ENCODE results near the gene RNF17.

RNF17 gene

DNA sequence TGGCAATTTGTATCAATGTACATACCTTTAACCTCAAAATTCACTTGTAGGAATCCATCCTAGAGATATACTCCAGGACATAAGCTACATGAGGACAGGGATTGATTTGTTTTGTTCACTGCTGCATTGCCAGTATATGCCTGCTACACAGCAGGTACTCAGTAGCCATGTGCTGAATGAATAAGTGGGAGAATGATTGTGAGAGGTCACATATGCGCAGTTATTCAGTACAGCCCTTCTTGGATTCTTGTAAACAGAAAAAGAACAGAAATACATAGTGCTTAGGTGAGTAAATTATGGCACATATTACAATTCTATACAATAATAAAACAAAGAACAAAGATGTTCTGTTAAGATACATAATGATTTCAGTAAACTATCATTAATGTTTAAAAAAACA is 133.3 kb downstream of the RNF17 start:
- Histone ChIP-seq H3K36me3 (ENCODE audit: insufficient read depth, low read length) (peaks cover 70% of the 10 kb centered on the region), H2AFZ (ENCODE audit: low read depth, low read length) (no peak overlapping the region), H3K9me3 (ENCODE audit: low read length) (no peaks in the 10 kb centered on the region), H3K4me1 (ENCODE audit: insufficient read depth, low read length) (no peaks in the 10 kb centered on the region), H3K27me3 (ENCODE audit: insufficient read depth, low read length) (no peaks in the 10 kb centered on the region), H3K4me3 (ENCODE audit: low read length) (no peak overlapping the region)

- H3K36me3 ChIP-seq (ENCODE audit: insufficient read depth, low read length), result peaks cover 68% of the 10 kb centered on the region
- no peaks in the 10 kb centered on the region for H3K27me3 ChIP-seq (ENCODE audit: insufficient read depth, low read length)
- no peak overlapping the region for H3K4me3 ChIP-seq (ENCODE audit: low read length)
- no peak overlapping the region for H2AFZ ChIP-seq (ENCODE audit: low read depth, low read length)
- H3K9me3 ChIP-seq (ENCODE audit: low read length), result no peaks in the 10 kb centered on the region
- no peaks in the 10 kb centered on the region for H3K4me1 ChIP-seq (ENCODE audit: insufficient read depth, low read length)
These were observed 135.6 kb downstream of the RNF17 start for GRCh38 chr13:24899601-24900000.

DNA sequence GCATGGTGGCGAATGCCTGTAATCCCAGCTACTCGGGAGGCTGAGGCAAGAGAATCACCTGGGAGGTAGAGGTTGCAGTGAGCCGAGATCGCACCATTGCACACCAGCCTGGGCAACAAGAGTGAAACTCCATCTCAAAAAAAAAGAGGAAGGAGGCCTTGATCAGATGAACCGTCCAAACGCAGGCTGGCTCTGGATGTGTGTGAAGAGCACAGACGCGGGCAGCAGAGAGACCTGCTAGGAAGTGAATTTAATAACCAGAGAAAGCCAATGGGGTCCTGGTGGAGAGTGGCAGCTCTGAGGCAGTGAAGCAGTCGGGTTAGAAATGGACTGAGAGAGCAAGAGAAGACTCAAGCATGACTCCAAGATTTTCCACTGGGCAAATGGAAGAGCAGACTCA is 136.5 kb downstream of the RNF17 start:
- Histone ChIP-seq H3K27me3 (ENCODE audit: insufficient read depth, low read length) (no peaks in the 10 kb centered on the region), H3K4me3 (ENCODE audit: low read length) (no peak overlapping the region), H3K9me3 (ENCODE audit: low read length) (no peaks in the 10 kb centered on the region), H3K4me1 (ENCODE audit: insufficient read depth, low read length) (no peaks in the 10 kb centered on the region), H2AFZ (ENCODE audit: low read depth, low read length) (no peak overlapping the region), H3K36me3 (ENCODE audit: insufficient read depth, low read length) (peaks cover 72% of the 10 kb centered on the region)

DNA sequence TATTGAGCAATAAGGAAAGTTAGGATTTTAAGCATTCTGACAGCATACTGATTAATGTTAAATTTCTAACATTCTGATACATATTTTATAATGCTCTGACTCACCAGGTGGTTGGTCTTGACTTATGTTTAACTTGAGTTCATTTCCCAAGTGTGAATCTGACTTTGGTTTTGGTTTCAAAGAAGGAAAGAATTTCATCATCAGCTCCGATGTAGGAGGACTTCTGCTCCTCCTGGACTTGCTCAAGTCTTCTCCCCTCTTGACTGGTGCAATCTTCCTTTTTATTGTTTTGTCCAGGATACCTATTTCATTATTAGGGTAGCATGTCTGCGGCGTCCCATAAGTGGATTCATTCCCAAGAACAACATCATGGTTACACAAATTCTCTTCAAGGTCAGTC is 141.3 kb downstream of the RNF17 start:
- H3K36me3 ChIP-seq (ENCODE audit: insufficient read depth, low read length), result peaks cover 69% of the 10 kb centered on the region
- H3K4me3 ChIP-seq (ENCODE audit: low read length), result no peak overlapping the region
- H3K27me3 ChIP-seq (ENCODE audit: insufficient read depth, low read length), result no peaks in the 10 kb centered on the region
- no peaks in the 10 kb centered on the region for H3K9me3 ChIP-seq (ENCODE audit: low read length)
- H3K4me1 ChIP-seq (ENCODE audit: insufficient read depth, low read length), result no peaks in the 10 kb centered on the region
- H2AFZ ChIP-seq (ENCODE audit: low read depth, low read length), result no peak overlapping the region

DNA sequence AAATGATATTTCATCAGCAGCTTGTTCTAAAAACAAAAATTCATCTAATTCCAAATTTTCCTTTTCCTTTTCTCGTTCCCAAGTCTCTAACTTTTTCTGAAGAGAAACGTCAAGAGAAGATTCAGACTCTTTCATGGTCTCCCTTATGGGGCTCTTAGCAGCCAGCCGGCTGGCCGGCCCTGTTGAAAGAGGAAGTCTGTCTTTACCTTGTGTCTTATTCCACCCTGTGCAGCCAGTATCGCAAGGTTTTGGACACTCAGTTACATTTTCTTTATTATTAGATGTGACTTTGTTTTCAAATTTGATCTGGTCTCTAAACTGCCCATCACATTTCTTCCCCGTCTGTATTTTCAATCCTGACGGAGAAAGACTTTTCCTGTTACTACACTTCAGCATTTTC is 142.3 kb downstream of the RNF17 start:
- no peaks in the 10 kb centered on the region for H3K4me1 ChIP-seq (ENCODE audit: insufficient read depth, low read length)
- H2AFZ ChIP-seq (ENCODE audit: low read depth, low read length), result no peak overlapping the region
- H3K4me3 ChIP-seq (ENCODE audit: low read length), result no peak overlapping the region
- H3K36me3 ChIP-seq (ENCODE audit: insufficient read depth, low read length), result peaks cover 73% of the 10 kb centered on the region
- H3K9me3 ChIP-seq (ENCODE audit: low read length), result no peaks in the 10 kb centered on the region
- no peaks in the 10 kb centered on the region for H3K27me3 ChIP-seq (ENCODE audit: insufficient read depth, low read length)

- Histone ChIP-seq H3K4me3 (ENCODE audit: low read length) (no peak overlapping the region), H3K9me3 (ENCODE audit: low read length) (no peaks in the 10 kb centered on the region), H3K36me3 (ENCODE audit: insufficient read depth, low read length) (peaks cover 49% of the 10 kb centered on the region), H2AFZ (ENCODE audit: low read depth, low read length) (no peak overlapping the region), H3K4me1 (ENCODE audit: insufficient read depth, low read length) (no peaks in the 10 kb centered on the region), H3K27me3 (ENCODE audit: insufficient read depth, low read length) (no peaks in the 10 kb centered on the region)
These were observed 146.6 kb downstream of the RNF17 start for GRCh38 chr13:24910502-24911132.

DNA sequence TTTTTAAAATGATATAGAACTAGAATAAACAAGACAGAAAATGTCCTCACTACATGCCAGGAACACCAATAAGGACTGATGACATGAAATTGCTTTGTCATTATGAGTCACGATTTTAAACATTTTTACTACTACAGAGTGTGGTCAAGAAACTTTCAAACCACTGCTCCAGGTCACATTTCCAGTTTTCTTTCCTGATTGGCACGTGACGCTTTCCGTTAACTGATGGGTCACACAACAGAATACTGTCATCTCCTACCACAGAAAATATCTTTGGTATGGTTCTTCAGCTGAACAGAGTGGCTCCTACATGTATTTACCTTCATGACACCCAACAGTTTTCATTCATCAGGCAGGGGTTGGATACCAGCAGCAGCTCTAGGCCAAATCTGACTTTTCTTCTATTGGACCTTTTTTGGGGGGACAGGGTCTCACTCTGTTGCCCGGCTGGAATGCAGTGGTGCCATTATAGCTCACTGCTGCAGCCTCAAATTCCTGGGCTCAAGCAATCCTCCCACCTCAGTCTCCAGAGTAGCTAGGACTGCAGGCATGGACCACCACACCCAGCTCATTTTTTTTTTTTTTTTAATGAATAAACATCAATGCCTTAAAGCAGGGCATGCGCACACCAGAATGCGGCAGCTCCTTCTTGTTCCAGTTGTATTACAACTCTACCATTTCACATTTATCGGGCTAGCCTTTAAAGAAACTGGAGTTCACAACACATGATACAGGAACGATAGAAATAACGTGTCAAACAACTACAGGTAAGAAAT is 147.4 kb downstream of the RNF17 start:
- no peak overlapping the region for H3K4me3 ChIP-seq (ENCODE audit: low read length)
- no peaks in the 10 kb centered on the region for H3K9me3 ChIP-seq (ENCODE audit: low read length)
- H2AFZ ChIP-seq (ENCODE audit: low read depth, low read length), result no peak overlapping the region
- no peaks in the 10 kb centered on the region for H3K27me3 ChIP-seq (ENCODE audit: insufficient read depth, low read length)
- H3K4me1 ChIP-seq (ENCODE audit: insufficient read depth, low read length), result no peaks in the 10 kb centered on the region
- peaks cover 42% of the 10 kb centered on the region for H3K36me3 ChIP-seq (ENCODE audit: insufficient read depth, low read length)

- Histone ChIP-seq H3K27me3 (ENCODE audit: insufficient read depth, low read length) (no peaks in the 10 kb centered on the region), H3K36me3 (ENCODE audit: insufficient read depth, low read length) (peaks cover 6% of the 10 kb centered on the region), H3K9me3 (ENCODE audit: low read length) (no peaks in the 10 kb centered on the region), H3K4me1 (ENCODE audit: insufficient read depth, low read length) (peaks cover 6% of the 10 kb centered on the region), H2AFZ (ENCODE audit: low read depth, low read length) (no peak overlapping the region), H3K4me3 (ENCODE audit: low read length) (no peak overlapping the region)
These were observed 152.5 kb downstream of the RNF17 start for GRCh38 chr13:24916464-24916863.

GRCh38 chr13:24921003-24921402 is 157.0 kb downstream of the RNF17 start:
- peaks cover 13% of the 10 kb centered on the region for H3K4me1 ChIP-seq (ENCODE audit: insufficient read depth, low read length)
- H2AFZ ChIP-seq (ENCODE audit: low read depth, low read length), result no peak overlapping the region
- no peaks in the 10 kb centered on the region for H3K27me3 ChIP-seq (ENCODE audit: insufficient read depth, low read length)
- no peak overlapping the region for H3K4me3 ChIP-seq (ENCODE audit: low read length)
- H3K36me3 ChIP-seq (ENCODE audit: insufficient read depth, low read length), result no peaks in the 10 kb centered on the region
- no peaks in the 10 kb centered on the region for H3K9me3 ChIP-seq (ENCODE audit: low read length)

- H3K27me3 ChIP-seq (ENCODE audit: insufficient read depth, low read length), result no peaks in the 10 kb centered on the region
- H3K4me1 ChIP-seq (ENCODE audit: insufficient read depth, low read length), result peaks cover 13% of the 10 kb centered on the region
- no peaks in the 10 kb centered on the region for H3K36me3 ChIP-seq (ENCODE audit: insufficient read depth, low read length)
- no peaks in the 10 kb centered on the region for H3K9me3 ChIP-seq (ENCODE audit: low read length)
- H2AFZ ChIP-seq (ENCODE audit: low read depth, low read length), result peak overlapping the region; percentile 85
- peak overlapping the region; percentile 92 for H3K4me3 ChIP-seq (ENCODE audit: low read length)
These were observed 157.9 kb downstream of the RNF17 start for GRCh38 chr13:24921881-24922280.

DNA sequence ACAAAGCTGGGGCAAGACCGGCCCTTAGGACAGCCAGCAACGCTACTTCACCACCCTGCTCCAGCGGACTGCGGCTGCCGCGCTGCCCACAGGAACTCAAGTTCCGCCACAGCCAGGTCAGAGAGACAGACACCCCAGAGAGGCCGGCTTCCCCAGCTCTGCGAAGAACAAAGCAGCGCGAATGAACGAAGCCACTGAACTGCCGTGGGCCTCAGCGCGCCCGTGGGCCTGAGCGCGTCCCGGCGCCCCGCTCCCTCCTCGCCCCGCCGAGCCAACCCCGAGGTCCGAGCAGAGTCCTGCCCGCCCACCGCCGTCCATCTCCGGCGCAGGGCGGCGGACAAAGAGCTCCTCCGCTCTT is 158.4 kb downstream of the RNF17 start:
- peaks cover 13% of the 10 kb centered on the region for H3K4me1 ChIP-seq (ENCODE audit: insufficient read depth, low read length)
- peak overlapping the region; percentile 92 for H3K4me3 ChIP-seq (ENCODE audit: low read length)
- H2AFZ ChIP-seq (ENCODE audit: low read depth, low read length), result peak overlapping the region; percentile 85
- no peaks in the 10 kb centered on the region for H3K36me3 ChIP-seq (ENCODE audit: insufficient read depth, low read length)
- no peaks in the 10 kb centered on the region for H3K27me3 ChIP-seq (ENCODE audit: insufficient read depth, low read length)
- H3K9me3 ChIP-seq (ENCODE audit: low read length), result no peaks in the 10 kb centered on the region

DNA sequence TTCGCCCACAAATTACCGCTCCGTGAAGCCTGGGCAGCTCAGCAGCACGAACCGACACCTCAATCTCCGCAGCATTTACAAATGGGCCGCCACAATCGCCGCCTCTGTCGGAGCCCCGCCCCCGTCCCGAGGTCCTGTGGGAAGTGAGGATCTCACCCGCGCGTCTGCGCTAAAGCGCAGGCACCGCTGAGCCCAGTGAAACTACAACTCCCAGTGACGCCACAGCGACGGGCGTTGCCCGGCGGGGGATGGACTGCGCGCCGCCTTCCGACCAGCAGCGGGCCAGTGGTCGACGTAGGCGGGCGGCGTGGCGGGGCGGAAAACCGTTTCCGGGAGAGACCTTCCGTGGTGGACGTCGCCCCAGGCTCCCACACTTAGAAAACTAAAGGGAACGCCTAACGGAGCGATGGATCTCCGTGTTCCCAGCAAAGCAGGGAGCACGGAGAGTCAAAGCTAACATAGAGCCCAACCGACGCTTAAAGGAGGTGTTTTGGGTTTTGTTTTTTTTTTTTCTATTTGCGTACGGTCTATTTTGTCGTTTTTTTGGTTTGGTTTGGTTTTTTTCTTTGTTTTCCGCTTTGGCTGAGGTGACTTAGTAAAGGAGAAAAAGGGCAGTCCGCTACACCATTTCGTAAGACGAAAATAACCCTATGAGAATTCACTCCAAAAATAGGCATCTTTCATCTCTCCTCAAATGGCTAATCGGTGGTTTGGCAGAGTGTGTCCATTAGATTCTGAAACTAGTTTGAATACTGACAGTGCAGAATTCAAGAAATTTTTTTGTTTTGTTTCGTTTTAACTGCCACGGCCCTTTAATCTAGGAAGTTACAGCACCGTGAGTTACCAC is 159.0 kb downstream of the RNF17 start:
- Histone ChIP-seq H2AFZ (ENCODE audit: low read depth, low read length) (peak overlapping the region; percentile 97), H3K4me3 (ENCODE audit: low read length) (peak overlapping the region; percentile 92)

More for the DNA sequence above, 159.0 kb downstream of the RNF17 start:
- peaks cover 13% of the 10 kb centered on the region for H3K4me1 ChIP-seq (ENCODE audit: insufficient read depth, low read length)
- H3K27me3 ChIP-seq (ENCODE audit: insufficient read depth, low read length), result no peaks in the 10 kb centered on the region
- H3K36me3 ChIP-seq (ENCODE audit: insufficient read depth, low read length), result no peaks in the 10 kb centered on the region
- H3K9me3 ChIP-seq (ENCODE audit: low read length), result no peaks in the 10 kb centered on the region
